GM10266 (cell line): Measurements from ENCODE around the gene VMP1.
"Not testable (repeated sequence)": the region's sequence is repeated elsewhere in the genome, so short reads cannot be mapped to it uniquely, and the experiment has no call there.

Experiments used
- DNase-seq: peaks from one replicate; pipeline ENCODE4 v3.0.0; 2012; ENCODE audit errors: extremely low spot score
- TF ChIP-seq, protein P1 (sequence below): IDR thresholded peaks from 2 replicates; pipeline ENCODE4 v1.5.1; 2012; ENCODE audit warnings: mild to moderate bottlenecking, low read depth; ENCODE audit not compliant: control insufficient read depth, insufficient read depth; ENCODE audit errors: missing control alignments

VMP1 gene

DNA sequence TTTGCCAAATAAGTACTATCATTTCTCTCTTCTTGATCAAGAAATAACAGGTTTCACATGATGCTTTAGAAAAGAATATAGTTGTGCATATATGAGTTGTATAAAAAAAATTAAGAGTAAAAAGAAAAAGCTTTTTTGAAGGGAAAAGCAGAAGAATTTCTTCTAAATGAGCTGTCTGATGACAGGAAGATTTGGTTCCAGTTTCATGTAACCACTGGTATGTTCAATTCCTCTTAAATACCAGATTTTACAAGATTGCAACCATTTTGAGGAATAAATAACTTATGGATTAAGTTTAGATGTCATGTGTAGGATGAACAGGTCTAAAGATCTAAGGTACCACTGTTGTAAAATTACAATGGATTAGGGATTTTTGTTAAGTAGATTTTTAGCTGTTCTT lies 45.0 kb downstream of the VMP1 start:
- TF ChIP-seq, protein P1, sequence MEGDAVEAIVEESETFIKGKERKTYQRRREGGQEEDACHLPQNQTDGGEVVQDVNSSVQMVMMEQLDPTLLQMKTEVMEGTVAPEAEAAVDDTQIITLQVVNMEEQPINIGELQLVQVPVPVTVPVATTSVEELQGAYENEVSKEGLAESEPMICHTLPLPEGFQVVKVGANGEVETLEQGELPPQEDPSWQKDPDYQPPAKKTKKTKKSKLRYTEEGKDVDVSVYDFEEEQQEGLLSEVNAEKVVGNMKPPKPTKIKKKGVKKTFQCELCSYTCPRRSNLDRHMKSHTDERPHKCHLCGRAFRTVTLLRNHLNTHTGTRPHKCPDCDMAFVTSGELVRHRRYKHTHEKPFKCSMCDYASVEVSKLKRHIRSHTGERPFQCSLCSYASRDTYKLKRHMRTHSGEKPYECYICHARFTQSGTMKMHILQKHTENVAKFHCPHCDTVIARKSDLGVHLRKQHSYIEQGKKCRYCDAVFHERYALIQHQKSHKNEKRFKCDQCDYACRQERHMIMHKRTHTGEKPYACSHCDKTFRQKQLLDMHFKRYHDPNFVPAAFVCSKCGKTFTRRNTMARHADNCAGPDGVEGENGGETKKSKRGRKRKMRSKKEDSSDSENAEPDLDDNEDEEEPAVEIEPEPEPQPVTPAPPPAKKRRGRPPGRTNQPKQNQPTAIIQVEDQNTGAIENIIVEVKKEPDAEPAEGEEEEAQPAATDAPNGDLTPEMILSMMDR, result no peak
- no peak for DNase-seq

DNA sequence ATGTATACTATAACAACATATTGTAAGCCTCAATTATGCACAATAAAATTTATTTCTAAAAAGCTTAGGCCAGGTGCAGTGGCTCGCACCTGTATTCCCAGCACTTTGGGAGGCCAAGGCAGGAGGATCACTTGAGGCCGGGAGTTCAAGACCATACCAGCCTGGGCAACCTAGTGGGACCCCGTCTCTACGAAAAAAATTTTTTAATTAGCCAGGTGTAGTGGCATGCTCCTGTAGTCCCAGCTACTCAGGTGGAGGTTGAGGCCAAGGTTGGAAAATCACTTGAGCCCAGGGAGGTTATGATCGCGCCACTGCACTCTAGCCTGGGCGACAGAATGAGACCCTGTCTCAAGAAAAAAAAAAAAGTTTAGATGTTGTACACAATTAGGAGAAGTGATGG lies 45.5 kb downstream of the VMP1 start:
- TF ChIP-seq, protein P1, result no peak
- DNase-seq, result no peak

DNA sequence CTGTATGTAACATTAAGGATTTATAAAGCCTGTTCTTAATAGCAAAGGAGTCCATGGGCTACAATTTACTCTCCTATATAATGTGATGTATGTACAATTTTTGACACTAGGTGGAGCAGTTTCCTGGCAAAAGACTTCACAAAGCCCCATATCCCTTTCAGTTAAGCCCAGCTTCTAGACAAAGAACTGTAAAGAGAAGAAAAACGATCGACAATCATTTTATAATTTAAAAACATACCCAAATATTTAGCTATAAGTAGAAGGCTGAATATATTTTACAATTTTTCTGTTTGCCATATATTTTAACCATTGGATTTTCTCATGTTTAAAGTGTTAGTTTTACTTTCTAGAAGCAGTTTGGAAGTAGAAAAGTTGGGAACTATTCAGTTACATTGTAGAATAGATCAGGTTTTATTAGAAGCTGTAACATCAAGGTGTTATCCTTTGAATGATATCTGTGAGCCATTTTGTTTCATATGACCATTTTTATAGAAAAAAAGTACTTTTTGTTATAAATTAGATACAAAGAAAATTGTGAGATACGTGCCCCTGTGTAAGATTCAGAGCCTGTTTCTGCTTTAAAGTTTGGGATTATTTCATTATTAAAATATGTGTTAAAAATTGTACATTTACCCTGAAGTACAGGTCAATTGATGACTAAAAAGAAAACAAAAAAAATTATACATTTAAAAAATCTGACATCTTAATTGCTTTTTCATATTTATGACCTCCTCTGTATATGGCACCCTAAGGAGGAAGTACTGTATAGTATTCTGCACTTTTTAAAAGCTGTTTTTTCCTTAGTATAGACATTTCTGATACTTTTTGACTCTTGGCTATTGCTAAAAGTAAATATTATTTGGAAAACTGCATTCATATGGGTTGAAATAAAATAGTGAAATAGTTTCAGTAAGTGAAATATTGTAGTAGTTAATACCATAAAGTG lies 46.3 kb downstream of the VMP1 start:
- peak; percentile 52 for DNase-seq
- TF ChIP-seq, protein P1, result peak; percentile 57

DNA sequence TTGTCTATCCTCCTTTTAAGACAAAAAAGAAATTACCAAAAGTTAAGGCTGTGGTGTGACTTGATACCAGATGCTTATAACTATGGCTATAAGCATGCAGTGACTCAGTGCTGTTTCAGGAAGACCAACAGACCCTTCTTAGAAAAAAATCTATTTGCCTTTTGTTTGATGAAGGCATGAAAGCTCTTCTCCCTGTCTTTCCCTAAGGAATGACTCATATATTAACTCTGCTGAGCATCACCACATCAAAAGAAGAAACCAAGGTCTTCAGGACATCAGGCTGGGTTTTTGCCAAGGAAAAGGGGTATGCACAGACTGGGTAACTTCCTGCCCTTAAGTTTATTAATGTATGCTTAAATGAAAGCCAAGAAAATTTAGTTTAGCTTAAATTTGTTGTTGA lies 47.1 kb downstream of the VMP1 start:
- DNase-seq, result no peak
- TF ChIP-seq, protein P1, result no peak

DNA sequence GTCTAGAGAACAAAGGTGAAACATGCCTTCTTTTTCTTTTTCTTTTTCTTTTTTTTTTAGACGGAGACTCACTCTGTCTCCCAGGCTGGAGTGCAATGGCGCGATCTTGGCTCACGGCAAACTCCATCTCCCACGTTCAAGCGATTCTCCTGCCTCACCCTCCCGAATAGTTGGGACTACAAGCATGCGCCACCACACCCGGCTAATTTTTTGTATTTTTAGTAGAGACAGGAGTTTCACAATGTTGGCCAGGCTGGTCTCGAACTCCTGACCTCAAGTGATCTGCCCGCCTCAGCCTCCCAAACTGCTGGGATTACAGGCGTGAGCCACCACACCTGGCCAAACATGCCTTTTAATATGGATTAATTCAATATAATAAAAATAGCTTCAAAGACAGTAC lies 47.6 kb downstream of the VMP1 start:
- not testable (repeated sequence) for DNase-seq

DNA sequence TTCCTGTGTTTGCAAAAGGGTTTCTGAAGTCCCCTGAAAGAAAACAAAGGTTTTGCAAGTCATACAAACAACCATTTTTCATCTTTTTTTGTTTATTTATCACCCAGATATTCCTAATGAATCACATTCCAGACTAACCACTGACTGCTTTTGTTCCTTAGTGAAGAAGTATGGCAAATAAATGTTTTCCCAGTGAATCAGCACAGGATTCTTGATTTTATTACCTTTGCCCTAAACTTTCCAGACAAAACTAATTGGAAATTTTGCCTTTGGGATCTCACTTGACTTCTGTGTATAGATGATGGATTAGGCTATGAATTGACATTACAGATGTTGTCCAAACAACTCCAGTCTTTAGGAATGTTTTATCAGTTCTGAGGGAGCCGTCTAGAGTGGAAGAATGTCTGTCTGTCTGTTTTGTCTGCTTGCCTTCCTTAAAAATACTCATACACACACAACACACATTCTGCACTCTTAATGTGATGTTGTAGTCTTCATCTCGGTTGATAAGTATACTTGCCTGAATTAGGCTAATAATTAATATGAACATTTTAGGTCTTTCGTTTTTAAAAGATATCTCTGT lies 48.9 kb downstream of the VMP1 start:
- no peak for DNase-seq

DNA sequence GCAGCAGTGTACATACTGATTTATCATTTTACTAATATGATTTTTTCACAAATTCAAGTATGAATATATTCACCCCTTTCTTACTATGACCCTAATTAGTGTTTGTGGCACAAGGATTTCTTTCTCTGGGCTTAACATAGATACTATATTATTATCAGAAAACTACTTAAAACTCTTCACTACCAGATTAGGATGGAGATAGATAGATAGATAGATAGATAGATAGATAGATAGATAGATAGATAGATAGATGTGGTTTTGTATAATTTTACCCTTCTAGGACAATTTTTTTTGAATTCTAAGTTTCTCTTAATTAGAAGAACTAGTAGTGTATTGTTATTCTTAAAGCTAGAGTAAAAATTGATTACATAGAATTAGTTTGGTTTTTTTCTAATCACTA lies 49.6 kb downstream of the VMP1 start:
- DNase-seq, result no peak
- TF ChIP-seq, protein P1, result no peak

More for the DNA sequence above, 48.9 kb downstream of the VMP1 start:
- TF ChIP-seq, protein P1, result no peak
